Common myeloid progenitor, CD34-positive (primary cell): ENCODE results near the gene LIN9.
A peak's percentile ranks its signal among the peaks of the same experiment; 100 is the strongest.
"Not testable (repeated sequence)": the region's sequence is repeated elsewhere in the genome, so short reads cannot be mapped to it uniquely, and the experiment has no call there.

ENCODE experiments used
- CTCF ChIA-PET: fragments of 350-600 bp; sonication (Branson Sonifier 250); formaldehyde crosslinking; loops from one replicate; lab custom pipeline; 2021; ENCODE audit warnings: antibody characterized with exemption; lab: Charles Lee
- POLR2A ChIA-PET: fragments of 350-600 bp; sonication (Branson Sonifier 250); formaldehyde crosslinking; loops from one replicate; lab custom pipeline; 2021; ENCODE audit warnings: antibody characterized with exemption; lab: Charles Lee
- DNase-seq, 3 donors: peaks; one replicate each; pipeline versions ENCODE4 v3.0.0 to v3.0.0-alpha.2; 2013
- H3K27ac ChIP-seq, 2 experiments: 1 replicate in 1 of 2; 2 replicates in 1 of 2; pipeline ENCODE4 v1.7.0; 2013; ENCODE audit warnings: inconsistent platforms in 2 of 2, low read length in 2 of 2, mild to moderate bottlenecking in 2 of 2, low read depth in 1 of 2, moderate library complexity in 1 of 2; ENCODE audit not compliant: severe bottlenecking in 2 of 2, insufficient read depth in 1 of 2, poor library complexity in 1 of 2
- H3K27me3 ChIP-seq, 5 experiments: replicated peaks in 2 of 5; 1 replicate in 3 of 5; 2 replicates in 2 of 5; pipeline versions ENCODE4 v1.6.1 to v1.7.0; 2013; ENCODE audit warnings: low read length in 4 of 5, mild to moderate bottlenecking in 2 of 5, moderate library complexity in 2 of 5, inconsistent platforms in 1 of 5; ENCODE audit not compliant: insufficient read depth in 5 of 5, control insufficient read depth in 4 of 5
- H3K36me3 ChIP-seq, 4 experiments: 1 replicate in 2 of 4; 2 replicates in 2 of 4; pipeline versions ENCODE4 v1.6.1 to v1.7.0; 2013; ENCODE audit warnings: low read length in 3 of 4, control low read depth in 1 of 4, mild to moderate bottlenecking in 1 of 4; ENCODE audit not compliant: control insufficient read depth in 4 of 4, insufficient read depth in 4 of 4
- H3K4me1 ChIP-seq, 4 experiments: 1 replicate in 3 of 4; 2 replicates in 1 of 4; pipeline versions ENCODE4 v1.6.1 to v1.7.1; 2013; ENCODE audit warnings: low read length in 3 of 4, mild to moderate bottlenecking in 3 of 4, control low read depth in 1 of 4, inconsistent platforms in 1 of 4, moderate library complexity in 1 of 4; ENCODE audit not compliant: control insufficient read depth in 4 of 4, insufficient read depth in 4 of 4; ENCODE audit errors: control extremely low read depth in 1 of 4
- H3K4me3 ChIP-seq, 7 experiments: 1 replicate in 4 of 7; 2 replicates in 3 of 7; pipeline versions ENCODE4 v1.5.1 to v1.7.0; 2013; ENCODE audit warnings: mild to moderate bottlenecking in 7 of 7, low read length in 6 of 7, moderate library complexity in 6 of 7, inconsistent platforms in 2 of 7, low read depth in 2 of 7, control low read depth in 1 of 7; ENCODE audit not compliant: insufficient read depth in 4 of 7, control insufficient read depth in 1 of 7; ENCODE audit errors: extremely low read depth in 1 of 7
- H3K9me3 ChIP-seq, 5 experiments: 1 replicate in 4 of 5; 2 replicates in 1 of 5; pipeline versions ENCODE4 v1.6.1 to v1.7.1; 2013; ENCODE audit warnings: low read length in 4 of 5, mild to moderate bottlenecking in 2 of 5, inconsistent platforms in 1 of 5, low read depth in 1 of 5, moderate library complexity in 1 of 5; ENCODE audit not compliant: control insufficient read depth in 4 of 5, insufficient read depth in 2 of 5; ENCODE audit errors: control extremely low read depth in 1 of 5
- WGBS: methylation state at CpG from one replicate; pipeline ENCODE4 v1.1.5; 2013; ENCODE audit not compliant: insufficient coverage; 5-methylcytosine and 5-hydroxymethylcytosine counted together

Gene LIN9

GRCh38 chr1:226255380-226255779 is 53.6 kb downstream of the LIN9 start:
- Histone ChIP-seq H3K27ac (no peak overlapping the region), H3K27me3 (no peaks in the 10 kb centered on the region), H3K36me3 (peaks cover 4 to 22% (median 7%) of the 10 kb centered on the region in 4 experiments), H3K4me3 (no peak overlapping the region), H3K4me1 (no peaks in the 10 kb centered on the region), H3K9me3 (peaks cover 2 to 4% (median 4%) of the 10 kb centered on the region in 5 experiments)
- no peak for DNase-seq
- 100% methylated on average over 1 of the region's 3 CpGs for WGBS
- ChIA-PET POLR2A (no interaction called here), CTCF (interaction anchor here (0.6 to 0.7 kb wide), 2 partner anchors 70 to 249 kb away, joined by 4 to 5 read pairs; no protein-coding TSS in a partner anchor)

GRCh38 chr1:226253933-226254332 is 55.0 kb downstream of the LIN9 start:
- WGBS, result 100% methylated on average over 2 of the region's 4 CpGs
- no peaks in the 10 kb centered on the region for H3K27me3 ChIP-seq
- DNase-seq, result no peak
- no peak overlapping the region for H3K27ac ChIP-seq
- no peaks in the 10 kb centered on the region for H3K9me3 ChIP-seq
- H3K36me3 ChIP-seq, result peaks cover 0 to 18% (median 6%) of the 10 kb centered on the region in 4 experiments
- CTCF ChIA-PET, result interaction anchor here (1.3 kb wide), 1 partner anchor 9 kb away, joined by 3 read pairs; no protein-coding TSS in a partner anchor
- peaks cover 0 to under 1% (median 0%) of the 10 kb centered on the region in 4 experiments for H3K4me1 ChIP-seq
- no peak overlapping the region for H3K4me3 ChIP-seq
- POLR2A ChIA-PET, result no interaction called here

- CTCF ChIA-PET, H3K9me3 ChIP-seq, H3K4me1 ChIP-seq, POLR2A ChIA-PET, H3K27ac ChIP-seq, DNase-seq, H3K27me3 ChIP-seq, H3K4me3 ChIP-seq: not testable (repeated sequence)
- WGBS, result 100% methylated on average over 6 of the region's 7 CpGs
- peaks cover 0 to 16% (median 8%) of the 10 kb centered on the region in 4 experiments for H3K36me3 ChIP-seq
Measured at GRCh38 chr1:226252841-226253240, 56.1 kb downstream of the LIN9 start.

- H3K36me3 ChIP-seq, result peaks cover 0 to 15% (median 9%) of the 10 kb centered on the region in 4 experiments
- DNase-seq, result no peak
- H3K27me3 ChIP-seq, result no peaks in the 10 kb centered on the region
- no peaks in the 10 kb centered on the region for H3K9me3 ChIP-seq
- H3K4me3 ChIP-seq, result no peak overlapping the region
- no CpG with 5 or more reads among the region's 1 CpG for WGBS
- POLR2A ChIA-PET, result no interaction called here
- no peak overlapping the region for H3K27ac ChIP-seq
- CTCF ChIA-PET, result no interaction called here
- H3K4me1 ChIP-seq, result peaks cover 0 to 3% (median 0%) of the 10 kb centered on the region in 4 experiments
Measured at GRCh38 chr1:226250511-226250910, 58.5 kb downstream of the LIN9 start.

GRCh38 chr1:226248796-226249195 is 60.2 kb downstream of the LIN9 start:
- no peak overlapping the region for H3K4me3 ChIP-seq
- H3K27me3 ChIP-seq, result no peaks in the 10 kb centered on the region
- no peak for DNase-seq
- 100% methylated on average over 1 of the region's 3 CpGs for WGBS
- H3K36me3 ChIP-seq, result peaks cover 0 to 17% (median 10%) of the 10 kb centered on the region in 4 experiments
- no peaks in the 10 kb centered on the region for H3K9me3 ChIP-seq
- H3K27ac ChIP-seq, result no peak overlapping the region
- POLR2A ChIA-PET, result no interaction called here
- CTCF ChIA-PET, result no interaction called here
- peaks cover 0 to 3% (median 0%) of the 10 kb centered on the region in 4 experiments for H3K4me1 ChIP-seq

GRCh38 chr1:226248091-226248490 is 60.9 kb downstream of the LIN9 start:
- Histone ChIP-seq H3K4me3 (no peak overlapping the region), H3K4me1 (peaks cover 0 to 3% (median 0%) of the 10 kb centered on the region in 4 experiments), H3K36me3 (peaks cover 0 to 16% (median 10%) of the 10 kb centered on the region in 4 experiments), H3K9me3 (no peaks in the 10 kb centered on the region), H3K27ac (peak overlapping the region; percentile 1 to 25), H3K27me3 (no peaks in the 10 kb centered on the region)
- POLR2A ChIA-PET, result no interaction called here
- 25% methylated on average over 1 of the region's 2 CpGs for WGBS
- DNase-seq, result peak; percentile 6 to 61 (median 59)
- CTCF ChIA-PET, result no interaction called here

DNA sequence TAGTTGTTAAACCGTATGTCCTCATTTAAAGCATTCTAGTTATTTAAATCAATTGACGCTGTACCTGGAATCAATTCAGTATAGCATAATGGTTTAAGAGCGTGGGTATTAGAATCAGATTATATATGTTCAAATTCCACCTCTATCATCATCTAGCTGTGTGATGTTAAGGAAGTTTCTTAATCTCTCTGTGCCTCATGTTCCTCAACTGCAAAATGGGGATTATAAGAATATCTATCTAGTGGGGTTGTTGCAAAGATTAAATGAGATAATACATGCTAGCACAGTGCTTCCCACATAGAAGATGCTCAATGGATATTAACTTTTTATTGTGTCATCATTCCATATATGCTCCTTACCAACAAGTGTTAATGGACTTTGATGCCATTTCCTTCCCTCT is 69.5 kb downstream of the LIN9 start:
- Histone ChIP-seq H3K27ac (no peak overlapping the region), H3K4me1 (no peaks in the 10 kb centered on the region), H3K9me3 (no peaks in the 10 kb centered on the region), H3K4me3 (no peak overlapping the region), H3K27me3 (no peaks in the 10 kb centered on the region), H3K36me3 (peaks cover 5 to 23% (median 10%) of the 10 kb centered on the region in 4 experiments)
- 100% methylated on average over 1 of the region's 3 CpGs for WGBS
- no peak for DNase-seq
- POLR2A ChIA-PET, result no interaction called here
- CTCF ChIA-PET, result interaction anchor here (1.1 kb wide), 1 partner anchor 33 kb away, joined by 3 read pairs; no protein-coding TSS in a partner anchor
